ENCODE results near the gene NANS. TPM values are rescaled to one million over a fixed set of nuclear protein-coding genes. Genes with fewer than 3 reads are reported as not detected.

The NANS gene
- total RNA-seq, 1 experiment from 2014 or later: 57.9 TPM

DNA sequence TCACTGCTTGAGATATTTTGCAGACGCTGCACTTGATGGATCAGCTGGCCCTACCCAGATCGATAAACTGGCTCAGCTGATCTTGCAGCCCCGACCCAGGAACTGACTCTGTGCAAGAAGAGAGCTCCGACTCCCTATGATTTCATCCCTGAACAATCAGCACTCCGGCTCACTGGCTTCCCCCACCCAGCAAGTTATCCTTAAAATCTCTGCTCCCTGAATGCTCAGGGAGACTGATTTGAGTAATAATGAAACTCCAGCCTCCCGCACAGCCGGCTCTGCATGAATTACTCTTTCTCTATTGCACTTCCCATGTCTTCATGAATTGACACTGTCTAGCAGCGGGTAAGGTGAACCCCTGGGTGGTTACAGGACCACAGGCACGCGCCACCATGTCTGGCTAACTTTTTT lies 16.9 kb upstream of the NANS start:
- ChIA-PET POLR2A (no interaction called here), CTCF (no interaction called here)
- Mint-ChIP-seq H3K27ac (no peak overlapping the region), H3K4me3 (no peak overlapping the region), H3K36me3 (no peaks in the 10 kb centered on the region), H3K27me3 (ENCODE audit: low read depth) (peaks cover 17% of the 10 kb centered on the region), H3K9me3 (no peaks in the 10 kb centered on the region), H3K4me1 (peaks cover 9% of the 10 kb centered on the region; the same call in 1 of the 2 replicates)
- no peak for DNase-seq (ENCODE audit: low spot score)
- no peak for TF ChIP-seq HMGA2 (CRISPR knock-in tag; IDR thresholded peaks at IDR 0.05)
- TF ChIP-seq, protein P1, sequence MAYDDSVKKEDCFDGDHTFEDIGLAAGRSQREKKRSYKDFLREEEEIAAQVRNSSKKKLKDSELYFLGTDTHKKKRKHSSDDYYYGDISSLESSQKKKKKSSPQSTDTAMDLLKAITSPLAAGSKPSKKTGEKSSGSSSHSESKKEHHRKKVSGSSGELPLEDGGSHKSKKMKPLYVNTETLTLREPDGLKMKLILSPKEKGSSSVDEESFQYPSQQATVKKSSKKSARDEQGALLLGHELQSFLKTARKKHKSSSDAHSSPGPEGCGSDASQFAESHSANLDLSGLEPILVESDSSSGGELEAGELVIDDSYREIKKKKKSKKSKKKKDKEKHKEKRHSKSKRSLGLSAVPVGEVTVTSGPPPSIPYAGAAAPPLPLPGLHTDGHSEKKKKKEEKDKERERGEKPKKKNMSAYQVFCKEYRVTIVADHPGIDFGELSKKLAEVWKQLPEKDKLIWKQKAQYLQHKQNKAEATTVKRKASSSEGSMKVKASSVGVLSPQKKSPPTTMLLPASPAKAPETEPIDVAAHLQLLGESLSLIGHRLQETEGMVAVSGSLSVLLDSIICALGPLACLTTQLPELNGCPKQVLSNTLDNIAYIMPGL (CRISPR knock-in tag; IDR thresholded peaks at IDR 0.05): no peak
- no peak for TF ChIP-seq PRRX2 (CRISPR knock-in tag; IDR thresholded peaks at IDR 0.05)
- TF ChIP-seq OVOL2 (CRISPR knock-in tag; IDR thresholded peaks at IDR 0.05; ENCODE audit: borderline replicate concordance): no peak
- TF ChIP-seq, protein P2, sequence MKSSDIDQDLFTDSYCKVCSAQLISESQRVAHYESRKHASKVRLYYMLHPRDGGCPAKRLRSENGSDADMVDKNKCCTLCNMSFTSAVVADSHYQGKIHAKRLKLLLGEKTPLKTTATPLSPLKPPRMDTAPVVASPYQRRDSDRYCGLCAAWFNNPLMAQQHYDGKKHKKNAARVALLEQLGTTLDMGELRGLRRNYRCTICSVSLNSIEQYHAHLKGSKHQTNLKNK (CRISPR knock-in tag; IDR thresholded peaks at IDR 0.05): no peak
- no peak for TF ChIP-seq FOXJ3 (CRISPR knock-in tag; IDR thresholded peaks at IDR 0.05; ENCODE audit: borderline replicate concordance)
- TF ChIP-seq ZNF121 (CRISPR knock-in tag; IDR thresholded peaks at IDR 0.05): no peak
- TF ChIP-seq NFATC4 (CRISPR knock-in tag; IDR thresholded peaks at IDR 0.05): no peak
- TF ChIP-seq SP1 (CRISPR knock-in tag; conservative IDR thresholded peaks at IDR 0.05): no peak
- TF ChIP-seq, protein P3, sequence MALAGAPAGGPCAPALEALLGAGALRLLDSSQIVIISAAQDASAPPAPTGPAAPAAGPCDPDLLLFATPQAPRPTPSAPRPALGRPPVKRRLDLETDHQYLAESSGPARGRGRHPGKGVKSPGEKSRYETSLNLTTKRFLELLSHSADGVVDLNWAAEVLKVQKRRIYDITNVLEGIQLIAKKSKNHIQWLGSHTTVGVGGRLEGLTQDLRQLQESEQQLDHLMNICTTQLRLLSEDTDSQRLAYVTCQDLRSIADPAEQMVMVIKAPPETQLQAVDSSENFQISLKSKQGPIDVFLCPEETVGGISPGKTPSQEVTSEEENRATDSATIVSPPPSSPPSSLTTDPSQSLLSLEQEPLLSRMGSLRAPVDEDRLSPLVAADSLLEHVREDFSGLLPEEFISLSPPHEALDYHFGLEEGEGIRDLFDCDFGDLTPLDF (CRISPR knock-in tag; IDR thresholded peaks at IDR 0.05): no peak
- TF ChIP-seq, protein P4, sequence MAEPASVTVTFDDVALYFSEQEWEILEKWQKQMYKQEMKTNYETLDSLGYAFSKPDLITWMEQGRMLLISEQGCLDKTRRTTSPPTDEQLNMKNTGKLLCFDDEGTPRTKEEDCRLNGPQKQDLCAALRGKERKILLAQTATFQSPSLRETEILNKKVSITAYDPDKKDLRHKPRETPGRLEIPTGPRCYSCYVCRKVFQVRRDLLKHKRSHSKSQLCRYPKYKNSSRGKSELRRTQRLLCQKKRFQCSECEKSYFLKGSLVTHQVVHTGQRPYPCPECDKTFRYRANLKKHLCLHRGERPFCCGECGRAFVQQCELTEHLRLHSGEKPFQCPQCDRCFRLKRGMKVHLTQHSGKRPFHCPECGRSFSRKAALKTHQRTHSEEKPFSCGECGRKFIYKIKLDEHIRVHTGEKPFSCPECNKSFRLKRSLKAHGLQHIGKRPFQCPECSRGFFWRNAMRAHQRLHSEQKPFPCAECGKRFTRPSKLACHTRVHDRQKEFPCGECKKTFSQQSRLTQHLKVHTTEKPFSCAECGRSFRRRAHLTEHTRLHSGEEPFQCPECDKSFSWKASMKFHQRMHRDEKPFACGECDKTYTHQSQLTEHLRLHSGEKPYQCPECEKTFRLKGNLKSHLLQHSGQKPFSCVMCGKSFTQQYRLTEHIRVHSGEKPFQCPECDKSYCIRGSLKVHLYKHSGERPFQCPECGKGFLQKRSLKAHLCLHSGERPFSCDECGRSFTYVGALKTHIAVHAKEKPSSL (CRISPR knock-in tag; conservative IDR thresholded peaks at IDR 0.05): no peak
- no peak for TF ChIP-seq ZNF232 (CRISPR knock-in tag; IDR thresholded peaks at IDR 0.05)
- TF ChIP-seq, protein P5, sequence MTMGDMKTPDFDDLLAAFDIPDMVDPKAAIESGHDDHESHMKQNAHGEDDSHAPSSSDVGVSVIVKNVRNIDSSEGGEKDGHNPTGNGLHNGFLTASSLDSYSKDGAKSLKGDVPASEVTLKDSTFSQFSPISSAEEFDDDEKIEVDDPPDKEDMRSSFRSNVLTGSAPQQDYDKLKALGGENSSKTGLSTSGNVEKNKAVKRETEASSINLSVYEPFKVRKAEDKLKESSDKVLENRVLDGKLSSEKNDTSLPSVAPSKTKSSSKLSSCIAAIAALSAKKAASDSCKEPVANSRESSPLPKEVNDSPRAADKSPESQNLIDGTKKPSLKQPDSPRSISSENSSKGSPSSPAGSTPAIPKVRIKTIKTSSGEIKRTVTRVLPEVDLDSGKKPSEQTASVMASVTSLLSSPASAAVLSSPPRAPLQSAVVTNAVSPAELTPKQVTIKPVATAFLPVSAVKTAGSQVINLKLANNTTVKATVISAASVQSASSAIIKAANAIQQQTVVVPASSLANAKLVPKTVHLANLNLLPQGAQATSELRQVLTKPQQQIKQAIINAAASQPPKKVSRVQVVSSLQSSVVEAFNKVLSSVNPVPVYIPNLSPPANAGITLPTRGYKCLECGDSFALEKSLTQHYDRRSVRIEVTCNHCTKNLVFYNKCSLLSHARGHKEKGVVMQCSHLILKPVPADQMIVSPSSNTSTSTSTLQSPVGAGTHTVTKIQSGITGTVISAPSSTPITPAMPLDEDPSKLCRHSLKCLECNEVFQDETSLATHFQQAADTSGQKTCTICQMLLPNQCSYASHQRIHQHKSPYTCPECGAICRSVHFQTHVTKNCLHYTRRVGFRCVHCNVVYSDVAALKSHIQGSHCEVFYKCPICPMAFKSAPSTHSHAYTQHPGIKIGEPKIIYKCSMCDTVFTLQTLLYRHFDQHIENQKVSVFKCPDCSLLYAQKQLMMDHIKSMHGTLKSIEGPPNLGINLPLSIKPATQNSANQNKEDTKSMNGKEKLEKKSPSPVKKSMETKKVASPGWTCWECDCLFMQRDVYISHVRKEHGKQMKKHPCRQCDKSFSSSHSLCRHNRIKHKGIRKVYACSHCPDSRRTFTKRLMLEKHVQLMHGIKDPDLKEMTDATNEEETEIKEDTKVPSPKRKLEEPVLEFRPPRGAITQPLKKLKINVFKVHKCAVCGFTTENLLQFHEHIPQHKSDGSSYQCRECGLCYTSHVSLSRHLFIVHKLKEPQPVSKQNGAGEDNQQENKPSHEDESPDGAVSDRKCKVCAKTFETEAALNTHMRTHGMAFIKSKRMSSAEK (CRISPR knock-in tag; IDR thresholded peaks at IDR 0.05; ENCODE audit: borderline replicate concordance): no peak
- TF ChIP-seq, protein P6, sequence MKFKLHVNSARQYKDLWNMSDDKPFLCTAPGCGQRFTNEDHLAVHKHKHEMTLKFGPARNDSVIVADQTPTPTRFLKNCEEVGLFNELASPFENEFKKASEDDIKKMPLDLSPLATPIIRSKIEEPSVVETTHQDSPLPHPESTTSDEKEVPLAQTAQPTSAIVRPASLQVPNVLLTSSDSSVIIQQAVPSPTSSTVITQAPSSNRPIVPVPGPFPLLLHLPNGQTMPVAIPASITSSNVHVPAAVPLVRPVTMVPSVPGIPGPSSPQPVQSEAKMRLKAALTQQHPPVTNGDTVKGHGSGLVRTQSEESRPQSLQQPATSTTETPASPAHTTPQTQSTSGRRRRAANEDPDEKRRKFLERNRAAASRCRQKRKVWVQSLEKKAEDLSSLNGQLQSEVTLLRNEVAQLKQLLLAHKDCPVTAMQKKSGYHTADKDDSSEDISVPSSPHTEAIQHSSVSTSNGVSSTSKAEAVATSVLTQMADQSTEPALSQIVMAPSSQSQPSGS (CRISPR knock-in tag; IDR thresholded peaks at IDR 0.05; ENCODE audit: borderline replicate concordance, low read depth): no peak
- TF ChIP-seq SOX15 (CRISPR knock-in tag; IDR thresholded peaks at IDR 0.05): no peak
- ATAC-seq: no peak
